H1 (cell line): ENCODE data around the gene PDRG1. TPM values are rescaled to one million over a fixed set of nuclear protein-coding genes. Genes with fewer than 3 reads are reported as not detected.

Experiments used
- CTCF ChIA-PET: fragments of 300-600 bp; sonication (Branson Sonifier 250); formaldehyde crosslinking; loops from one replicate; lab custom pipeline; 2021; ENCODE audit not compliant: partially characterized antibody; lab: Charles Lee
- POLR2A ChIA-PET: fragments of 300-600 bp; sonication (Branson Sonifier 250); formaldehyde crosslinking; loops from one replicate; lab custom pipeline; 2021; ENCODE audit warnings: inconsistent platforms; ENCODE audit not compliant: partially characterized antibody; lab: Charles Lee
- DNase-seq, 2 experiments: peaks; one replicate each; pipeline versions ENCODE4 v3.0.0 to v3.0.0-alpha.2; 2010 to 2022; ENCODE audit warnings: low spot score in 2 of 2, low read depth in 1 of 2, mixed read lengths in 1 of 2
- FAIRE-seq: peaks from 2 replicates; lab custom pipeline; 2011; peaks lifted over from hg19 to GRCh38; lab: Jason Lieb, UNC
- H2AFZ ChIP-seq: 2 replicates; pipeline ENCODE4 v1.8.1; 2012; ENCODE audit warnings: low read length, inconsistent platforms
- H2AK5ac ChIP-seq: 2 replicates; pipeline ENCODE4 v1.6.1; 2013; ENCODE audit warnings: low read depth, low read length
- H2BK120ac ChIP-seq: replicated peaks from 2 replicates; pipeline ENCODE3; 2013; ENCODE audit warnings: low read depth, low read length, inconsistent platforms
- H2BK12ac ChIP-seq: 2 replicates; pipeline ENCODE4 v1.6.1; 2013; ENCODE audit warnings: low read depth, low read length
- H2BK15ac ChIP-seq: 2 replicates; pipeline ENCODE4 v1.6.1; 2013; ENCODE audit warnings: low read length
- H2BK20ac ChIP-seq: 2 replicates; pipeline ENCODE4 v1.6.1; 2013; ENCODE audit warnings: low read length
- H2BK5ac ChIP-seq: 2 replicates; pipeline ENCODE4 v1.6.1; 2013; ENCODE audit warnings: low read depth, low read length
- H3K14ac ChIP-seq: 2 replicates; pipeline ENCODE4 v1.6.1; 2013; ENCODE audit warnings: inconsistent platforms; ENCODE audit not compliant: insufficient read length
- H3K18ac ChIP-seq: 2 replicates; pipeline ENCODE4 v1.6.1; 2013; ENCODE audit warnings: low read length; ENCODE audit errors: extremely low read depth
- H3K23ac ChIP-seq: 2 replicates; pipeline ENCODE4 v1.6.1; 2013; ENCODE audit warnings: inconsistent platforms; ENCODE audit not compliant: insufficient read length
- H3K23me2 ChIP-seq: 2 replicates; pipeline ENCODE4 v1.6.1; 2013; ENCODE audit warnings: low read depth, low read length
- H3K27ac ChIP-seq: 2 replicates; pipeline ENCODE4 v1.6.1; 2011; ENCODE audit warnings: low read depth, low read length, inconsistent platforms
- H3K27me3 ChIP-seq, 4 experiments: replicated peaks in 1 of 4; 1 replicate in 1 of 4; 2 replicates in 3 of 4; pipeline versions ENCODE4 v1.6.1 to v1.8.1; 2011 to 2013; ENCODE audit warnings: low read length in 3 of 4, mild to moderate bottlenecking in 3 of 4, inconsistent platforms in 2 of 4, mixed read lengths in 2 of 4, moderate library complexity in 1 of 4; ENCODE audit not compliant: control insufficient read depth in 3 of 4, insufficient read depth in 3 of 4; ENCODE audit errors: extremely low read depth in 1 of 4
- H3K36me3 ChIP-seq, 4 experiments: 2 replicates each; pipeline versions ENCODE4 v1.6.1 to v1.8.1; 2011 to 2013; ENCODE audit warnings: mild to moderate bottlenecking in 4 of 4, low read length in 3 of 4, moderate library complexity in 2 of 4, control low read depth in 1 of 4, inconsistent platforms in 1 of 4; ENCODE audit not compliant: insufficient read depth in 4 of 4, control insufficient read depth in 2 of 4
- H3K4ac ChIP-seq: replicated peaks from 2 replicates; pipeline ENCODE3; 2013; ENCODE audit warnings: low read length, low read depth, mixed read lengths, inconsistent platforms; ENCODE audit not compliant: insufficient read length
- H3K4me1 ChIP-seq, 4 experiments: replicated peaks in 1 of 4; 1 replicate in 1 of 4; 2 replicates in 3 of 4; pipeline versions ENCODE4 v1.6.1 to v1.8.1; 2011 to 2013; ENCODE audit warnings: low read length in 3 of 4, inconsistent platforms in 2 of 4, mixed read lengths in 1 of 4; ENCODE audit not compliant: insufficient read depth in 4 of 4, control insufficient read depth in 3 of 4
- H3K4me2 ChIP-seq, 2 experiments: 2 replicates each; pipeline versions ENCODE4 v1.6.1 to v1.8.1; 2011 to 2013; ENCODE audit warnings: low read depth in 2 of 2, low read length in 2 of 2, control low read depth in 1 of 2, inconsistent platforms in 1 of 2, mild to moderate bottlenecking in 1 of 2; ENCODE audit not compliant: insufficient read depth in 1 of 2
- H3K4me3 ChIP-seq, 4 experiments: fragments of 200-600, 300-600 bp in 1 of 4; sonication (generic), shearing (Covaris generic), sonication (Bioruptor Twin) in 1 of 4; 2 replicates each; pipeline versions ENCODE4 v1.5.1 to v1.8.1; 2011 to 2016; ENCODE audit warnings: low read length in 4 of 4, low read depth in 3 of 4, control low read depth in 2 of 4, inconsistent platforms in 2 of 4, mild to moderate bottlenecking in 2 of 4, mixed read lengths in 1 of 4, moderate library complexity in 1 of 4; ENCODE audit not compliant: insufficient read depth in 2 of 4; ENCODE audit errors: extremely low read depth in 1 of 4
- H3K56ac ChIP-seq: replicated peaks from 2 replicates; pipeline ENCODE3; 2013; ENCODE audit warnings: low read depth, mild to moderate bottlenecking, mixed read lengths, low read length, inconsistent platforms; ENCODE audit not compliant: insufficient read length
- H3K79me1 ChIP-seq: 2 replicates; pipeline ENCODE4 v1.6.1; 2013; ENCODE audit warnings: low read depth, low read length, control low read depth
- H3K79me2 ChIP-seq, 2 experiments: 2 replicates each; pipeline versions ENCODE4 v1.6.1 to v1.8.1; 2012 to 2013; ENCODE audit warnings: low read length in 2 of 2, mild to moderate bottlenecking in 2 of 2, inconsistent platforms in 1 of 2; ENCODE audit not compliant: insufficient read depth in 2 of 2, control insufficient read depth in 1 of 2
- H3K9ac ChIP-seq, 4 experiments: replicated peaks in 1 of 4; 1 replicate in 1 of 4; 2 replicates in 3 of 4; pipeline versions ENCODE4 v1.6.1 to v1.8.1; 2011 to 2013; ENCODE audit warnings: low read depth in 3 of 4, low read length in 3 of 4, control low read depth in 2 of 4, mild to moderate bottlenecking in 2 of 4, moderate library complexity in 2 of 4, inconsistent platforms in 1 of 4; ENCODE audit errors: extremely low read depth in 1 of 4
- H3K9me3 ChIP-seq, 2 experiments: 2 replicates each; pipeline versions ENCODE4 v1.6.1 to v1.8.1; 2012 to 2013; ENCODE audit warnings: mild to moderate bottlenecking in 2 of 2, moderate library complexity in 2 of 2, control low read depth in 1 of 2, inconsistent platforms in 1 of 2, low read depth in 1 of 2, low read length in 1 of 2, mixed read lengths in 1 of 2; ENCODE audit not compliant: insufficient read depth in 2 of 2
- H4K20me1 ChIP-seq, 2 experiments: replicated peaks in 1 of 2; 2 replicates each; pipeline versions ENCODE3 to v1.8.1; 2011 to 2013; ENCODE audit warnings: inconsistent platforms in 2 of 2, low read length in 2 of 2, mild to moderate bottlenecking in 1 of 2; ENCODE audit not compliant: insufficient read depth in 2 of 2, control insufficient read depth in 1 of 2
- H4K5ac ChIP-seq: 2 replicates; pipeline ENCODE4 v1.6.1; 2013; ENCODE audit warnings: low read length, low read depth, mixed read lengths, inconsistent platforms; ENCODE audit not compliant: insufficient read length
- H4K8ac ChIP-seq: 2 replicates; pipeline ENCODE4 v1.8.0; 2013; ENCODE audit warnings: mild to moderate bottlenecking, moderate library complexity, low read length, inconsistent platforms; ENCODE audit not compliant: insufficient read depth; ENCODE audit errors: extremely low read depth
- H4K91ac ChIP-seq: replicated peaks from 2 replicates; pipeline ENCODE3; 2013; ENCODE audit warnings: low read length, mixed read lengths, inconsistent platforms; ENCODE audit not compliant: insufficient read length
- HDAC2 ChIP-seq, 2 experiments: fragments of 300-600 bp in 1 of 2; sonication (generic) in 1 of 2; IDR thresholded peaks; 2 replicates each; pipeline ENCODE4 v1.6.1; 2011 to 2012; ENCODE audit warnings: low read depth in 2 of 2, low read length in 2 of 2, mild to moderate bottlenecking in 2 of 2, moderate library complexity in 2 of 2, borderline replicate concordance in 1 of 2, inconsistent platforms in 1 of 2
- KDM1A ChIP-seq: fragments of 200-600, 300-600 bp; sonication (generic); IDR thresholded peaks from 2 replicates; pipeline ENCODE4 v1.7.1; 2016; ENCODE audit warnings: mild to moderate bottlenecking, low read length, borderline replicate concordance
- PHF8 ChIP-seq: fragments of 200-600 bp; sonication (generic); conservative IDR thresholded peaks from 2 replicates; pipeline ENCODE4 v1.7.1; 2012; ENCODE audit warnings: low read depth, mild to moderate bottlenecking, inconsistent platforms, low read length, moderate library complexity
- POLR2A ChIP-seq, 2 experiments: IDR thresholded peaks; 1 replicate in 1 of 2; 2 replicates in 1 of 2; pipeline ENCODE4 v1.6.1; 2011; ENCODE audit warnings: low read depth in 2 of 2, low read length in 2 of 2, mild to moderate bottlenecking in 2 of 2; ENCODE audit errors: control extremely low read depth in 1 of 2
- POLR2AphosphoS5 ChIP-seq: IDR thresholded peaks from 2 replicates; pipeline ENCODE4 v1.6.1; 2011; ENCODE audit warnings: low read depth, low read length
- RFX5 ChIP-seq: IDR thresholded peaks from 2 replicates; pipeline ENCODE4 v1.6.1; 2011; ENCODE audit warnings: low read depth, low read length, improper control_type of control experiment, borderline replicate concordance
- SRF ChIP-seq: IDR thresholded peaks from 2 replicates; pipeline ENCODE4 v1.6.1; 2011; ENCODE audit warnings: mild to moderate bottlenecking, low read depth, low read length, moderate library complexity
- SUZ12 ChIP-seq: fragments of 200-600 bp; sonication (generic); IDR thresholded peaks from 2 replicates; pipeline ENCODE4 v1.6.1; 2012; ENCODE audit warnings: mild to moderate bottlenecking, inconsistent platforms, low read length, moderate library complexity, mixed read lengths
- TAF1 ChIP-seq: IDR thresholded peaks from 2 replicates; pipeline ENCODE4 v1.6.1; 2011; ENCODE audit warnings: mild to moderate bottlenecking, low read depth, low read length
- WGBS, 2 experiments: shearing (Covaris generic) in 1 of 2; methylation state at CpG; one replicate each; pipeline versions ENCODE4 v1.1.6 to v1.1.7; 2013 to 2015; ENCODE audit warnings: low lambda C conversion rate in 2 of 2, mixed read lengths in 2 of 2, inconsistent platforms in 1 of 2, low coverage in 1 of 2, missing lambda C conversion rate in 1 of 2; ENCODE audit not compliant: insufficient replicate concordance in 2 of 2, insufficient coverage in 1 of 2, insufficient read length in 1 of 2; ENCODE audit errors: extremely low coverage in 1 of 2, missing lambda C conversion rate in 1 of 2; 5-methylcytosine and 5-hydroxymethylcytosine counted together
- polyA plus RNA-seq, 7 experiments: library from polyadenylated mRNA; depleted of rRNA in 3 of 7; stranded (reverse) in 5 of 7; unstranded in 2 of 7; fragments of >200 nt in 5 of 7; fragments of 200-250 nt in 2 of 7; gene quantifications; 1 replicate in 5 of 7; 2 replicates in 1 of 7; 4 replicates in 1 of 7; pipeline versions ENCODE4 v1.2.1 to v1.2.3, GENCODE V29; 2011 to 2013; ENCODE audit warnings: missing spikeins in 2 of 7, mixed read lengths in 2 of 7
- total RNA-seq: library from RNA; stranded (reverse); fragmentation: NEBNext Ultra II Directional; extraction: Animal tissue kit (Norgen Biotek cat#: 25700); gene quantifications from 2 replicates; pipeline ENCODE4 v1.2.1, GENCODE V29; 2021
- TF ChIP-seq, protein P1 (sequence below): IDR thresholded peaks from 2 replicates; pipeline ENCODE4 v1.6.1; 2012; ENCODE audit warnings: inconsistent platforms

The PDRG1 gene
- total and polyA plus RNA-seq, 2 of the 8 experiments (the other 6 are each of a cell fraction or from before 2014, with no cell fraction given), result 14.2 to 20.8 TPM

- no peak overlapping the region for H3K9ac ChIP-seq
- peaks cover 4% of the 10 kb centered on the region; the same call in 1 of the 2 replicates for H3K23me2 ChIP-seq
- H2BK20ac ChIP-seq, result no peak overlapping the region
- H3K9me3 ChIP-seq, result no peaks in the 10 kb centered on the region
- no peak overlapping the region for H3K4me3 ChIP-seq
- TF ChIP-seq TAF1, result no peak
- no peak for TF ChIP-seq SRF
- TF ChIP-seq, protein P1, sequence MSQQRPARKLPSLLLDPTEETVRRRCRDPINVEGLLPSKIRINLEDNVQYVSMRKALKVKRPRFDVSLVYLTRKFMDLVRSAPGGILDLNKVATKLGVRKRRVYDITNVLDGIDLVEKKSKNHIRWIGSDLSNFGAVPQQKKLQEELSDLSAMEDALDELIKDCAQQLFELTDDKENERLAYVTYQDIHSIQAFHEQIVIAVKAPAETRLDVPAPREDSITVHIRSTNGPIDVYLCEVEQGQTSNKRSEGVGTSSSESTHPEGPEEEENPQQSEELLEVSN, result no peak
- peak; percentile 95 for TF ChIP-seq KDM1A
- no peak for TF ChIP-seq RFX5
- TF ChIP-seq SUZ12, result no peak
- TF ChIP-seq PHF8, result no peak
- TF ChIP-seq HDAC2 (IDR thresholded peaks at IDR 0.05; ENCODE audit: borderline replicate concordance in 1 of 2, low read depth in 2 of 2, low read length in 2 of 2), result peak in 1 of 2 experiments; percentile 81; a peak in 1 of 4 replicates
- no peak for TF ChIP-seq POLR2AphosphoS5
- no peak for TF ChIP-seq POLR2A (IDR thresholded peaks at IDR 0.05; ENCODE audit: control extremely low read depth in 1 of 2, low read depth in 2 of 2, low read length in 2 of 2)
- TF ChIP-seq, all 59 proteins: peak for 2
- POLR2A ChIA-PET, result no interaction called here
- Histone ChIP-seq H2AFZ (no peak overlapping the region), H3K79me1 (no peaks in the 10 kb centered on the region), H2BK15ac (no peak overlapping the region), H3K27me3 (peaks cover 0 to 3% (median 0%) of the 10 kb centered on the region in 4 experiments; a peak in 2 of 7 replicates), H4K91ac (no peak overlapping the region), H3K4ac (no peak overlapping the region), H4K8ac (no peak overlapping the region), H3K56ac (no peak overlapping the region), H2AK5ac (no peak overlapping the region), H2BK12ac (no peak overlapping the region), H3K4me1 (peaks cover 4 to 9% (median 5%) of the 10 kb centered on the region in 4 experiments), H2BK120ac (no peak overlapping the region), H4K20me1 (no peaks in the 10 kb centered on the region), H3K4me2 (no peak overlapping the region), H3K27ac (no peak overlapping the region), H2BK5ac (no peak overlapping the region), H3K23ac (no peak overlapping the region), H3K18ac (no peak overlapping the region), H3K79me2 (no peaks in the 10 kb centered on the region), H3K36me3 (no peaks in the 10 kb centered on the region), H4K5ac (no peak overlapping the region), H3K14ac (no peak overlapping the region)
- FAIRE-seq (no peak), DNase-seq (no peak)
- 87% methylated on average over 6 of the region's 6 CpGs; no CpG with 5 or more reads in 1 of the 2 experiments for WGBS, 2 experiments
- CTCF ChIA-PET, result interaction anchor here (0.6 to 2.3 kb wide), 6 partner anchors 11 to 327 kb away, joined by 3 to 7 read pairs (median 4); partner anchors contain the start of gene PDRG1
Observed at GRCh38 chr20:31979713-31980426, 28.0 kb upstream of the PDRG1 start.
